ENCODE data around the gene PRDM7.

PRDM7 gene

GRCh38 chr16:90035902-90036301, 41.2 kb downstream of the PRDM7 start:
- DNase-seq (ENCODE audit: low spot score): no peak

GRCh38 chr16:90034504-90034903, 42.6 kb downstream of the PRDM7 start:
- DNase-seq (ENCODE audit: low spot score): no peak

GRCh38 chr16:90033387-90033786, 43.7 kb downstream of the PRDM7 start:
- DNase-seq (ENCODE audit: low spot score): no peak

GRCh38 chr16:90032674-90033331, 44.3 kb downstream of the PRDM7 start:
- no peak for DNase-seq (ENCODE audit: low spot score)

GRCh38 chr16:90031931-90032673, 45.0 kb downstream of the PRDM7 start:
- DNase-seq (ENCODE audit: low spot score): no peak

GRCh38 chr16:90031186-90031930, 45.8 kb downstream of the PRDM7 start:
- no peak for DNase-seq (ENCODE audit: low spot score)

GRCh38 chr16:90028985-90029384, 48.1 kb downstream of the PRDM7 start:
- DNase-seq (ENCODE audit: low spot score): no peak

GRCh38 chr16:90027611-90028010, 49.5 kb downstream of the PRDM7 start:
- DNase-seq (ENCODE audit: low spot score): no peak

GRCh38 chr16:90026135-90026534, 51.0 kb downstream of the PRDM7 start:
- DNase-seq (ENCODE audit: low spot score): no peak

GRCh38 chr16:90023078-90023447, 54.1 kb downstream of the PRDM7 start:
- no peak for DNase-seq (ENCODE audit: low spot score)

- DNase-seq (ENCODE audit: low spot score): peak; percentile 86
These were observed 54.7 kb downstream of the PRDM7 start for GRCh38 chr16:90022209-90023077.

- peak; percentile 57 for DNase-seq (ENCODE audit: low spot score)
These were observed 56.2 kb downstream of the PRDM7 start for GRCh38 chr16:90020838-90021382.

- DNase-seq (ENCODE audit: low spot score): no peak
These were observed 56.8 kb downstream of the PRDM7 start for GRCh38 chr16:90020260-90020837.

GRCh38 chr16:90019543-90020259, 57.4 kb downstream of the PRDM7 start:
- DNase-seq (ENCODE audit: low spot score): no peak

- no peak for DNase-seq (ENCODE audit: low spot score)
These were observed 58.2 kb downstream of the PRDM7 start, which contains the start of gene DBNDD1 for GRCh38 chr16:90018652-90019542. Gene DBNDD1, minus strand, starts transcription at chr16:90019456. Its CDS starts 115 bp downstream, at chr16:90019341.

- no peak for DNase-seq (ENCODE audit: low spot score)
These were observed 58.9 kb downstream of the PRDM7 start for GRCh38 chr16:90018297-90018651.

- DNase-seq (ENCODE audit: low spot score): no peak
These were observed 60.7 kb downstream of the PRDM7 start for GRCh38 chr16:90016339-90016950.

GRCh38 chr16:90015586-90016338, 61.4 kb downstream of the PRDM7 start:
- no peak for DNase-seq (ENCODE audit: low spot score)
